Osteoblast (primary cell): ENCODE measurements around the gene MRPL36. TPM values are rescaled to one million over a fixed set of nuclear protein-coding genes. Genes with fewer than 3 reads are reported as not detected.
"Not testable (repeated sequence)": the region's sequence is repeated elsewhere in the genome, so short reads cannot be mapped to it uniquely, and the experiment has no call there.

Experiments used
- DNase-seq: peaks from one replicate; pipeline ENCODE4 v3.0.0; 2011; ENCODE audit warnings: low spot score, mixed read lengths; ENCODE audit not compliant: insufficient read length; ENCODE audit errors: missing footprints
- H2AFZ ChIP-seq: 2 replicates; pipeline ENCODE4 v1.6.0; 2011; ENCODE audit warnings: mild to moderate bottlenecking, low read length
- H3K27ac ChIP-seq: 2 replicates; pipeline ENCODE4 v1.5.1; 2011; ENCODE audit warnings: mild to moderate bottlenecking, low read depth, low read length, moderate library complexity
- H3K27me3 ChIP-seq: 2 replicates; pipeline ENCODE4 v1.6.0; 2012; ENCODE audit warnings: mild to moderate bottlenecking, control low read depth, inconsistent platforms, low read length, moderate library complexity; ENCODE audit not compliant: insufficient read depth
- H3K36me3 ChIP-seq: 2 replicates; pipeline ENCODE4 v1.5.1; 2011; ENCODE audit warnings: mild to moderate bottlenecking, low read length, control low read depth, moderate library complexity; ENCODE audit not compliant: insufficient read depth
- H3K4me1 ChIP-seq: 2 replicates; pipeline ENCODE4 v1.5.1; 2011; ENCODE audit warnings: mild to moderate bottlenecking, low read length, control low read depth, moderate library complexity; ENCODE audit not compliant: insufficient read depth
- H3K4me2 ChIP-seq: 2 replicates; pipeline ENCODE4 v1.6.0; 2011; ENCODE audit warnings: mild to moderate bottlenecking, low read length; ENCODE audit not compliant: insufficient read depth
- H3K4me3 ChIP-seq: fragments of 200-600 bp; sonication (generic); 3 replicates; pipeline ENCODE4 v1.5.1; 2012; ENCODE audit warnings: mild to moderate bottlenecking, low read length, inconsistent platforms; ENCODE audit not compliant: insufficient read depth
- H3K79me2 ChIP-seq: 2 replicates; pipeline ENCODE4 v1.6.0; 2012; ENCODE audit warnings: mild to moderate bottlenecking, low read length, control low read depth, inconsistent platforms; ENCODE audit not compliant: insufficient read depth
- H3K9me3 ChIP-seq: 2 replicates; pipeline ENCODE4 v1.5.1; 2011; ENCODE audit warnings: low read depth, low read length, control low read depth
- H4K20me1 ChIP-seq: 2 replicates; pipeline ENCODE4 v1.6.0; 2012; ENCODE audit warnings: mild to moderate bottlenecking, low read length, control low read depth; ENCODE audit not compliant: insufficient read depth
- total RNA-seq: library from RNA; depleted of rRNA; stranded (reverse); fragments of >200 nt; gene quantifications from 2 replicates; pipeline ENCODE4 v1.2.3, GENCODE V29; 2012
- TF ChIP-seq, protein P1 (sequence below): IDR thresholded peaks from 2 replicates; pipeline ENCODE4 v1.5.1; 2011; ENCODE audit warnings: mild to moderate bottlenecking, low read depth, low read length, moderate library complexity; ENCODE audit errors: extremely low read depth

Gene MRPL36
- total RNA-seq, 1 donor = 35.1 TPM

DNA sequence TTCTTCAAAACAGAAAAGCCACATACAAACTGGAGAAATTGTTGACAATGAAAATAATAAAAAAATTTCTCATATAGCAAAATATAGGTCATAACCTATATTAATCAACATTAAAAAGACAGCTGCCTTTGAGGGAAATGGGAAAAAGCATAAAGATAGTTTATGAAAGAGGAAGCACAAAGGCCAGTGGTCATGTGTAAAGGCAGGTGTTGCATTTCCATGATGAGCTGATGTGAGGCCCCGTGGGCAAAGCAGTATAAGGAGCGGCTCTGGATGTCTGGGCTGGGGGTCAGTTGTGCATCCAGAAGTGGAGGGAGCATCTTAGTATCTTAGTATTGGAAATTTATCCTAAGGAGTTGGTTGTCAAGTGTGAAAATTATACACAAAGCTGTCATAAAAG, 19.8 kb upstream of the MRPL36 start:
- peaks cover 2% of the 10 kb centered on the region for H4K20me1 ChIP-seq
- no peak overlapping the region for H3K4me2 ChIP-seq
- H3K79me2 ChIP-seq = no peaks in the 10 kb centered on the region
- no peak overlapping the region for H3K4me3 ChIP-seq
- H2AFZ ChIP-seq = no peak overlapping the region
- H3K27ac ChIP-seq = no peak overlapping the region
- H3K4me1 ChIP-seq = no peaks in the 10 kb centered on the region
- H3K27me3 ChIP-seq = no peaks in the 10 kb centered on the region
- H3K36me3 ChIP-seq = peaks cover 53% of the 10 kb centered on the region
- TF ChIP-seq, protein P1, sequence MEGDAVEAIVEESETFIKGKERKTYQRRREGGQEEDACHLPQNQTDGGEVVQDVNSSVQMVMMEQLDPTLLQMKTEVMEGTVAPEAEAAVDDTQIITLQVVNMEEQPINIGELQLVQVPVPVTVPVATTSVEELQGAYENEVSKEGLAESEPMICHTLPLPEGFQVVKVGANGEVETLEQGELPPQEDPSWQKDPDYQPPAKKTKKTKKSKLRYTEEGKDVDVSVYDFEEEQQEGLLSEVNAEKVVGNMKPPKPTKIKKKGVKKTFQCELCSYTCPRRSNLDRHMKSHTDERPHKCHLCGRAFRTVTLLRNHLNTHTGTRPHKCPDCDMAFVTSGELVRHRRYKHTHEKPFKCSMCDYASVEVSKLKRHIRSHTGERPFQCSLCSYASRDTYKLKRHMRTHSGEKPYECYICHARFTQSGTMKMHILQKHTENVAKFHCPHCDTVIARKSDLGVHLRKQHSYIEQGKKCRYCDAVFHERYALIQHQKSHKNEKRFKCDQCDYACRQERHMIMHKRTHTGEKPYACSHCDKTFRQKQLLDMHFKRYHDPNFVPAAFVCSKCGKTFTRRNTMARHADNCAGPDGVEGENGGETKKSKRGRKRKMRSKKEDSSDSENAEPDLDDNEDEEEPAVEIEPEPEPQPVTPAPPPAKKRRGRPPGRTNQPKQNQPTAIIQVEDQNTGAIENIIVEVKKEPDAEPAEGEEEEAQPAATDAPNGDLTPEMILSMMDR = no peak
- no peaks in the 10 kb centered on the region for H3K9me3 ChIP-seq
- peak; percentile 19 for DNase-seq

DNA sequence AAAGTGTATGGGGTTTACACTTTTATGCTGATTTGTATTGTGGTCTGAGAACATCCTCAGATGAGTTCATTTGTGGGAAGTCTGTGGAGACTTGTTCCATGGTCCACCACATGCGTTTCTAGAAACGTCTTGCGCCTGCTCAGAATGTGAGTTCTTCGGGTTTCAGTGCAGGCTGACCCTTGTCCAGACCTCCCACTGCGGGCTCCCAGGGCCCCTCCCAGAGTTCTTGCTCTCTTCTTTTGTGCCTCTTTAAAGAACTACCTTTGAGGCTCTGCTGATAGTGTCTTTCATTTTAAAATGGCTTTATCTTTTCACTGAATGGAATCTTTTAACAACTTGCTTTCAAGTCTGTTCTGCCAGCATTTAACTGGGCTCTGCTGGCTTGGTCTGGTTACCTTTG, 19.1 kb upstream of the MRPL36 start:
- no peak for DNase-seq
- H2AFZ ChIP-seq = no peak overlapping the region
- H3K27ac ChIP-seq = no peak overlapping the region
- no peak overlapping the region for H3K4me3 ChIP-seq
- no peaks in the 10 kb centered on the region for H3K27me3 ChIP-seq
- H3K4me1 ChIP-seq = no peaks in the 10 kb centered on the region
- TF ChIP-seq, protein P1 = no peak
- H3K4me2 ChIP-seq = no peak overlapping the region
- no peaks in the 10 kb centered on the region for H3K9me3 ChIP-seq
- H3K36me3 ChIP-seq = peaks cover 59% of the 10 kb centered on the region
- peaks cover 2% of the 10 kb centered on the region for H4K20me1 ChIP-seq
- no peaks in the 10 kb centered on the region for H3K79me2 ChIP-seq

DNA sequence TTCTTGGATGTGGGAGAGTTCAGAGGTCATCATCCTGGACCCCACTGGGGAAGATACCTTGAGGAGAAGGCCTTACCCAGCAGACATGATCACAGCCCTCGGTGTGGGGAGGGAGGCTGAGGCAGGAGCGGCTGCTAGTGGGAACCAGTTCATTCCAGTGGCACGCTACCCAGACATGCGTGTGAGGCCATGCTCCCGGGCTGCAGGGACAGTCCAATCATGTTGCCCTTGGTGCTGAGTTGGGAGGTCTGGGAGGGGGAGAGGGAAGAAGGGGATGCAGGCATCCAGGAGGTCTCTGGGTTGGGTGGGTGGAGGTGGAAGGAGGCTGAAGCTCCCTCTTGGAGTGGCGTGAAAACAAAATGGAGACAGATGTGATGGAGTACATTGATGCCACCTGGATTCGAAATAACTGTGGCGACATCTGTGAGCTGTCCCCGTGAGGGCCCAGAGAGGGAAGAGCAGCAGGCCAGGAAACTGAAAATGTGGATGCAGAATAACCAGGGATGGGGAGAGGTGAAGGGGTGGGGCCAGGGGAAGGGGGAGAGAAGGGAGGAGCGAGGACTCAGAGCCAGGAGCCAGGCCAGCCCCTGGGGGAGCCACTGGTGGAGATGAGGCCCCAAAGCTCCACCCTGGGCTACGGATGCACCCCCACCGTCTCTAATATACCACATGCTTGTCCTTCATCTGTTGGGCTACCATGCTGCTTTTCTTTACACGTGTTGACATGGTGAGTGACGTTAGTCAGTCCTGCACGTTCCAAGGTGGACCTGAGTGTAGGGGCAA, 17.8 kb upstream of the MRPL36 start:
- Histone ChIP-seq H3K4me2 (no peak overlapping the region), H3K4me3 (no peak overlapping the region)

DNA sequence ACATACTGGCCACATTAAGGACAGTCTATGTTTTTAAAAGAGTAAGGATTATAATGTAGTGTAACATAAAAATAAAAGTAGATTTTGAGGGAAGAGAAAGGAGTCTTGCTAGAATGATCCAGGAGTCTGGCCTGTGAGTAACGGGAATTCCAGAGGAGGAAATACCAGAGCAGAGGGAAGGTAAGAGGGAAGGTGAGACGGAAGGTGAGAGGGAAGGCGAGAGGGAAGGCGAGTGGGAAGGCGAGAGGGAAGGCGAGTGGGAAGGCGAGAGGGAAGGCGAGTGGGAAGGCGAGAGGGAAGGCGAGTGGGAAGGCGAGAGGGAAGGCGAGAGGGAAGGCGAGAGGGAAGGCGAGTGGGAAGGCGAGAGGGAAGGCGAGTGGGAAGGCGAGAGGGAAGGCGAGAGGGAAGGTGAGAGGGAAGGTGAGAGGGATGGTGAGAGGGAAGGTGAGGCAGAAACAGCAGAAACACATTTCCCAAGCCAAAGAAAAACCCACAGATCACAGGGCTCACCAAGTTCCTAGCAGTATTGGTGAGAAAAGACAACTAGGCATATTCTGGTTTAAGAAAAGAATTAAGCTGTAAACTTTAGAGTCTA, 17.0 kb upstream of the MRPL36 start:
- not testable (repeated sequence) for H3K4me1 ChIP-seq, H3K27ac ChIP-seq, H3K4me3 ChIP-seq, H3K27me3 ChIP-seq, H4K20me1 ChIP-seq, H2AFZ ChIP-seq, DNase-seq, H3K9me3 ChIP-seq, H3K4me2 ChIP-seq
- peaks cover 11% of the 10 kb centered on the region for H3K79me2 ChIP-seq
- H3K36me3 ChIP-seq = peaks cover 65% of the 10 kb centered on the region

More for the DNA sequence above, 17.8 kb upstream of the MRPL36 start:
- Histone ChIP-seq H3K27ac (no peak overlapping the region), H3K27me3 (no peaks in the 10 kb centered on the region), H3K36me3 (peaks cover 64% of the 10 kb centered on the region), H3K4me1 (no peaks in the 10 kb centered on the region), H2AFZ (no peak overlapping the region), H4K20me1 (peaks cover 6% of the 10 kb centered on the region), H3K9me3 (no peaks in the 10 kb centered on the region), H3K79me2 (peaks cover 3% of the 10 kb centered on the region)
- peak; percentile 44 for DNase-seq
- TF ChIP-seq, protein P1 = no peak
